Panc1 (cell line): ENCODE data around the gene TRDN. TPM values are rescaled to one million over a fixed set of nuclear protein-coding genes. Genes with fewer than 3 reads are reported as not detected.

Experiments
- ATAC-seq: fragments of 200-7000 bp; cut with Tn5 transposase; 2 replicates; pipeline ENCODE4 v1.9.1; 2020; ENCODE audit warnings: mild to moderate bottlenecking, moderate library complexity
- BruUV-seq: library from RNA; stranded (reverse); fragments of 400-500 nt; replicated peaks from 2 replicates; lab custom pipeline; 2021; lab: Mats Ljungman, UMichigan
- CTCF ChIA-PET: fragments of 300-600 bp; sonication (Branson Sonifier 250); formaldehyde crosslinking; loops from one replicate; lab custom pipeline; 2022; ENCODE audit warnings: antibody characterized with exemption; lab: Charles Lee
- POLR2A ChIA-PET: fragments of 300-600 bp; sonication (Branson Sonifier 250); formaldehyde crosslinking; loops from one replicate; lab custom pipeline; 2022; ENCODE audit warnings: antibody characterized with exemption; lab: Charles Lee
- DNase-seq: peaks from one replicate; pipeline ENCODE4 v3.0.0-alpha.2; 2010; ENCODE audit warnings: low read depth, low spot score
- H3K27ac ChIP-seq: 2 replicates; pipeline ENCODE4 v1.5.1; 2011; ENCODE audit warnings: mild to moderate bottlenecking, low read length, inconsistent platforms
- H3K27me3 ChIP-seq: fragments of 200-500 bp; sonication (Bioruptor generic); 2 replicates; pipeline ENCODE4 v1.6.0; 2014; ENCODE audit warnings: low read length, inconsistent platforms; ENCODE audit not compliant: control insufficient read depth, insufficient read depth
- H3K36me3 ChIP-seq: fragments of 200-500 bp; sonication (Bioruptor generic); 2 replicates; pipeline ENCODE4 v1.5.1; 2014; ENCODE audit warnings: inconsistent platforms, mild to moderate bottlenecking, low read length, moderate library complexity; ENCODE audit not compliant: control insufficient read depth, insufficient read depth
- H3K4me1 ChIP-seq: 2 replicates; pipeline ENCODE4 v1.5.1; 2011; ENCODE audit warnings: inconsistent platforms, mild to moderate bottlenecking, low read length, moderate library complexity; ENCODE audit not compliant: control insufficient read depth, insufficient read depth
- H3K4me3 ChIP-seq, 2 experiments: 2 replicates each; pipeline ENCODE4 v1.5.1; 2011 to 2012; ENCODE audit warnings: low read depth in 2 of 2, low read length in 2 of 2, mild to moderate bottlenecking in 2 of 2, inconsistent platforms in 1 of 2, moderate library complexity in 1 of 2
- H3K9me3 ChIP-seq: fragments of 200-500 bp; sonication (Bioruptor generic); 2 replicates; pipeline ENCODE4 v1.5.1; 2014; ENCODE audit warnings: low read depth, mild to moderate bottlenecking, inconsistent platforms, low read length, moderate library complexity; ENCODE audit not compliant: control insufficient read depth, insufficient read depth
- CTCF ChIP-seq: fragments of 450-650 bp; IDR thresholded peaks from 2 replicates; pipeline ENCODE4 v1.5.1; 2017; ENCODE audit warnings: mild to moderate bottlenecking
- POLR2AphosphoS5 ChIP-seq: IDR thresholded peaks from 2 replicates; pipeline ENCODE4 v1.6.1; 2012; ENCODE audit warnings: mild to moderate bottlenecking, low read depth, low read length, moderate library complexity
- SIN3A ChIP-seq: IDR thresholded peaks from 2 replicates; pipeline ENCODE4 v1.6.1; 2012; ENCODE audit warnings: low read depth, mild to moderate bottlenecking, low read length, moderate library complexity, borderline replicate concordance; ENCODE audit not compliant: insufficient read depth
- TCF7L2 ChIP-seq: IDR thresholded peaks from 2 replicates; pipeline ENCODE4 v1.6.1; 2011; ENCODE audit warnings: mild to moderate bottlenecking, low read depth, low read length, inconsistent platforms
- in situ Hi-C: cut with HindIII; loops from 2 replicates; pipeline ENCODE4 v1.10.0; 2016; ENCODE audit warnings: low sequenced_read_pairs, low pct_unique_long_range_greater_than_20kb
- intact Hi-C: fragments of 100-400 bp; cut with micrococcal nuclease; formaldehyde crosslinking; loops from one replicate; pipeline ENCODE4 v1.10.0; 2022; ENCODE audit not compliant: unreplicated experiment
- total RNA-seq: library from RNA; stranded (reverse); gene quantifications from one replicate; pipeline ENCODE4 v1.2.1, GENCODE V29; 2021; ENCODE audit not compliant: unreplicated experiment
- TF ChIP-seq, protein P1 (sequence below), 2 experiments: IDR thresholded peaks; 2 replicates each; pipeline ENCODE4 v1.6.1; 2011 to 2012; ENCODE audit warnings: low read depth in 2 of 2, control low read depth in 1 of 2, low read length in 1 of 2, mild to moderate bottlenecking in 1 of 2, moderate library complexity in 1 of 2; ENCODE audit not compliant: insufficient read depth in 1 of 2

Gene TRDN
- total RNA-seq, 1 experiment from 2014 or later: not detected

DNA sequence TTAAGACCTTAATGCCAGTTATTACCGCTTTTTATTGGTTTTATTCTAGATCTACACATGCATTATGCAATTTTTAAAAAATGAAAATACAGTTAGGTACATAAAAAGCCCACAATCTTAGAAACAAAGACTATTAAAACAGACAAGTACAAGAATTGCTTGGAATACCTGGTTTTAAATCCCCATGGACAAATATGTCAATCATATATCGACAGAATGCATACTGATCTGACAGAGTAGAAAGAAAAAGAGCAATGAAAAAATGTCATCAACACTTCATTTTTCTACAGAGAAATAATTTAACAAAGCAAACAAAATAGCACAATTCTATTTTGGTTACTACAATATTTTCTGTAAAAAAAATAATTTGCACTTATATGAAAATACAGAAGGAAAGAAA, 139.7 kb downstream of the TRDN start:
- POLR2A ChIA-PET: no interaction called here
- in situ Hi-C loops (no loop called here), intact Hi-C loops (no loop called here)
- TF ChIP-seq CTCF (no peak), SIN3A (no peak), POLR2AphosphoS5 (no peak), TCF7L2 (no peak)
- TF ChIP-seq, protein P1, sequence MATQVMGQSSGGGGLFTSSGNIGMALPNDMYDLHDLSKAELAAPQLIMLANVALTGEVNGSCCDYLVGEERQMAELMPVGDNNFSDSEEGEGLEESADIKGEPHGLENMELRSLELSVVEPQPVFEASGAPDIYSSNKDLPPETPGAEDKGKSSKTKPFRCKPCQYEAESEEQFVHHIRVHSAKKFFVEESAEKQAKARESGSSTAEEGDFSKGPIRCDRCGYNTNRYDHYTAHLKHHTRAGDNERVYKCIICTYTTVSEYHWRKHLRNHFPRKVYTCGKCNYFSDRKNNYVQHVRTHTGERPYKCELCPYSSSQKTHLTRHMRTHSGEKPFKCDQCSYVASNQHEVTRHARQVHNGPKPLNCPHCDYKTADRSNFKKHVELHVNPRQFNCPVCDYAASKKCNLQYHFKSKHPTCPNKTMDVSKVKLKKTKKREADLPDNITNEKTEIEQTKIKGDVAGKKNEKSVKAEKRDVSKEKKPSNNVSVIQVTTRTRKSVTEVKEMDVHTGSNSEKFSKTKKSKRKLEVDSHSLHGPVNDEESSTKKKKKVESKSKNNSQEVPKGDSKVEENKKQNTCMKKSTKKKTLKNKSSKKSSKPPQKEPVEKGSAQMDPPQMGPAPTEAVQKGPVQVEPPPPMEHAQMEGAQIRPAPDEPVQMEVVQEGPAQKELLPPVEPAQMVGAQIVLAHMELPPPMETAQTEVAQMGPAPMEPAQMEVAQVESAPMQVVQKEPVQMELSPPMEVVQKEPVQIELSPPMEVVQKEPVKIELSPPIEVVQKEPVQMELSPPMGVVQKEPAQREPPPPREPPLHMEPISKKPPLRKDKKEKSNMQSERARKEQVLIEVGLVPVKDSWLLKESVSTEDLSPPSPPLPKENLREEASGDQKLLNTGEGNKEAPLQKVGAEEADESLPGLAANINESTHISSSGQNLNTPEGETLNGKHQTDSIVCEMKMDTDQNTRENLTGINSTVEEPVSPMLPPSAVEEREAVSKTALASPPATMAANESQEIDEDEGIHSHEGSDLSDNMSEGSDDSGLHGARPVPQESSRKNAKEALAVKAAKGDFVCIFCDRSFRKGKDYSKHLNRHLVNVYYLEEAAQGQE (IDR thresholded peaks at IDR 0.05; ENCODE audit: insufficient read depth in 1 of 2, low read depth in 2 of 2, low read length in 1 of 2): no peak
- no peak overlapping the region for H3K4me3 ChIP-seq
- BruUV-seq: no TSS peak
- H3K27ac ChIP-seq: no peak overlapping the region
- DNase-seq: no peak
- no peaks in the 10 kb centered on the region for H3K9me3 ChIP-seq
- no peaks in the 10 kb centered on the region for H3K4me1 ChIP-seq
- H3K27me3 ChIP-seq: peaks cover 2% of the 10 kb centered on the region; the same call in 1 of the 2 replicates
- ATAC-seq: no peak
- no peaks in the 10 kb centered on the region for H3K36me3 ChIP-seq
- CTCF ChIA-PET: no interaction called here

DNA sequence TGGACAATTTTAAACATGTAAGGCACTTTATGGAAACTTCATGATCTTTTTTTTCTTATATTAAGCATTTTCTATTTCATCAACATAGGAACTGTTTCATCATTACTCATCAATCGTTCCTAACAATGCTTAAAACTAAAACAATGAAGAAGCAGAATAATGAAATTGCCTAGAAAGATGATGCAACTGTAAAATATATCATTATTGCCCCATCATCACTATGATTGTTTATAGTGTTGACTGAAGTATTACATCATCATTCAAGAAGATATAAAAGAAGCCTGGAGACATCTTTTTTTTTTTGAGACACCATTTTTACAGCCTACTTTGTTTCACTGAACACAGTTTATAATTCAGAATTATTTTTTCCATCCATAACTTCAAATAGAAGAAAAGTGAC, 147.2 kb downstream of the TRDN start:
- no peaks in the 10 kb centered on the region for H3K4me1 ChIP-seq
- no peak overlapping the region for H3K27ac ChIP-seq
- no peaks in the 10 kb centered on the region; the same call in 1 of the 2 replicates for H3K27me3 ChIP-seq
- in situ Hi-C loops (no loop called here), intact Hi-C loops (no loop called here)
- POLR2A ChIA-PET: no interaction called here
- H3K4me3 ChIP-seq: no peak overlapping the region
- TF ChIP-seq CTCF (no peak), SIN3A (no peak)
- TF ChIP-seq, protein P1 (IDR thresholded peaks at IDR 0.05; ENCODE audit: insufficient read depth in 1 of 2, low read depth in 2 of 2, low read length in 1 of 2): no peak
- no peaks in the 10 kb centered on the region for H3K36me3 ChIP-seq
- DNase-seq (no peak), ATAC-seq (no peak)
- CTCF ChIA-PET: no interaction called here
- H3K9me3 ChIP-seq: no peaks in the 10 kb centered on the region
- BruUV-seq: no TSS peak
